ENCODE measurements around the gene AGAP1. TPM values are rescaled to one million over a fixed set of nuclear protein-coding genes. Genes with fewer than 3 reads are reported as not detected.

AGAP1 gene
- total and polyA plus RNA-seq, 7 donors: 4.2 to 21.6 (median 16.6) TPM

GRCh38 chr2:235931676-235932075, 437.8 kb downstream of the AGAP1 start:
- WGBS, 3 donors: 93 to 94% (median 94%) methylated on average over 15 of the region's 15 CpGs
- Histone ChIP-seq H3K4me3 (no peak overlapping the region), H3K27me3 (ENCODE audit: insufficient read depth in 3 of 3, low read length in 2 of 3) (no peaks in the 10 kb centered on the region), H3K36me3 (ENCODE audit: insufficient read depth in 1 of 2, low read depth in 1 of 2) (no peaks in the 10 kb centered on the region), H3K27ac (no peak overlapping the region), H3K4me1 (no peaks in the 10 kb centered on the region), H3K9me3 (no peaks in the 10 kb centered on the region)
- DNase-seq (no peak), ATAC-seq (no peak)
- no peak for TF ChIP-seq CTCF (IDR thresholded peaks at IDR 0.05)
- intact Hi-C loops (cut with DNase I): no loop called here

GRCh38 chr2:235934059-235934773, 440.4 kb downstream of the AGAP1 start:
- no peaks in the 10 kb centered on the region for H3K27me3 ChIP-seq (ENCODE audit: insufficient read depth in 3 of 3, low read length in 2 of 3)
- intact Hi-C loops (cut with DNase I): no loop called here
- WGBS, 3 donors: 69 to 77% (median 74%) methylated on average over 15 of the region's 15 CpGs
- TF ChIP-seq CTCF (IDR thresholded peaks at IDR 0.05): no peak
- DNase-seq (no peak), ATAC-seq (no peak)
- no peaks in the 10 kb centered on the region for H3K4me1 ChIP-seq
- no peak overlapping the region for H3K4me3 ChIP-seq
- no peak overlapping the region for H3K27ac ChIP-seq
- no peaks in the 10 kb centered on the region for H3K9me3 ChIP-seq
- H3K36me3 ChIP-seq (ENCODE audit: insufficient read depth in 1 of 2, low read depth in 1 of 2): no peaks in the 10 kb centered on the region

DNA sequence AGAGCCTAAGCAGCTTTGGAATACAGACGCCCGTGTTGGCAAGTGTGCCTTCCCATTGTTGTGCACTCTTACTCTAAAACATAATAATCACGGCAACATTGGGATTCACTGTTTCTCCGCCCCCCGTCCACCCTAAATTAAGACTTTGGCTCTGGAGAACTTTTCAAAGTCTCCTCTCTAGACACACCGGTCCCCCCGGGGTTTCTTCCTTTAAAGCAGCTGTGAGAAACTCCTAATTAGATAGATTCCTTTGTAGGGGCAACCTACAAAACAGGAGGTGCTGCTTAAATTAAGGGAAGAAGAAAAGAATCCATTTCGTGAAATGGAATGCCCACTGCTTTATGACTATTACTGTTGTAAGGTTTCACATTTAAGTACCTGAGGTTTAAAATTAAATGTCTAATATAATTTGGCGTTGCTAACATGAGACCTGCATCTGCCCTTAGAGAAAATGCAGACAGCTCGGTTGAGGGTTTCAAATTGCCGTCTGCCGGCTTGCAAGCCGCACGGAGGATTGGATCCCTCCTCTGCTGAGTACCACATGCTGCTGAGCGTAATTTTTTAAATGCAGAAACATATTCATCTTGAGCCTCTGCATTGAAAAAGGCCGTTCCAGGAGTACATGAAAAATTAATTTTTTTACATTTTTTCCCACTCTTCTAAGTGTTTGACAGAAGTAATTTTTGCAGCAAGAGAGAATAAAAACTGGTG, 441.1 kb downstream of the AGAP1 start:
- Histone ChIP-seq H3K27ac (no peak overlapping the region), H3K27me3 (ENCODE audit: insufficient read depth in 3 of 3, low read length in 2 of 3) (no peaks in the 10 kb centered on the region), H3K36me3 (ENCODE audit: insufficient read depth in 1 of 2, low read depth in 1 of 2) (no peaks in the 10 kb centered on the region), H3K9me3 (no peaks in the 10 kb centered on the region), H3K4me3 (no peak overlapping the region), H3K4me1 (no peaks in the 10 kb centered on the region)
- intact Hi-C loops (cut with DNase I): no loop called here
- no peak for TF ChIP-seq CTCF (IDR thresholded peaks at IDR 0.05)
- ATAC-seq (no peak), DNase-seq (no peak)
- WGBS, 3 donors: 63 to 72% (median 66%) methylated on average over 16 of the region's 16 CpGs

- Histone ChIP-seq H3K27me3 (ENCODE audit: insufficient read depth in 3 of 3, low read length in 2 of 3) (no peaks in the 10 kb centered on the region), H3K9me3 (no peaks in the 10 kb centered on the region), H3K27ac (no peak overlapping the region), H3K4me1 (no peaks in the 10 kb centered on the region), H3K4me3 (no peak overlapping the region), H3K36me3 (ENCODE audit: insufficient read depth in 1 of 2, low read depth in 1 of 2) (no peaks in the 10 kb centered on the region)
- intact Hi-C loops (cut with DNase I): no loop called here
- DNase-seq (no peak), ATAC-seq (no peak)
- 93 to 96% (median 94%) methylated on average over 13 of the region's 13 CpGs for WGBS, 3 donors
- no peak for TF ChIP-seq CTCF (IDR thresholded peaks at IDR 0.05)
Measured at GRCh38 chr2:235935773-235936172, 441.9 kb downstream of the AGAP1 start.
